Neuronal stem cell (in vitro differentiated cells): Measurements from ENCODE around the gene FOXI1.

Source experiments
- DNase-seq: peaks from one replicate; pipeline ENCODE4 v3.0.0-alpha.2; 2013; ENCODE audit warnings: low spot score
- H2AFZ ChIP-seq: one replicate; pipeline ENCODE4 v1.6.1; 2013; ENCODE audit warnings: mild to moderate bottlenecking, low read length, inconsistent platforms
- H2AK5ac ChIP-seq: 2 replicates; pipeline ENCODE4 v1.6.1; 2013; ENCODE audit warnings: low read depth, mild to moderate bottlenecking, inconsistent platforms, low read length, moderate library complexity, mixed read lengths
- H2BK120ac ChIP-seq: 2 replicates; pipeline ENCODE4 v1.6.1; 2013; ENCODE audit warnings: low read depth, mild to moderate bottlenecking, inconsistent platforms, low read length, moderate library complexity, mixed read lengths
- H2BK12ac ChIP-seq: one replicate; pipeline ENCODE4 v1.6.1; 2013; ENCODE audit warnings: low read length, inconsistent platforms
- H2BK15ac ChIP-seq: 2 replicates; pipeline ENCODE4 v1.6.1; 2013; ENCODE audit warnings: mild to moderate bottlenecking, low read length, inconsistent platforms, mixed read lengths
- H2BK5ac ChIP-seq: one replicate; pipeline ENCODE4 v1.6.1; 2013; ENCODE audit warnings: inconsistent platforms, mild to moderate bottlenecking, low read length, moderate library complexity
- H3K14ac ChIP-seq: one replicate; pipeline ENCODE4 v1.6.1; 2013; ENCODE audit warnings: low read length, inconsistent platforms
- H3K18ac ChIP-seq: 2 replicates; pipeline ENCODE4 v1.6.1; 2013; ENCODE audit warnings: low read length, inconsistent platforms
- H3K23ac ChIP-seq: 2 replicates; pipeline ENCODE4 v1.6.1; 2013; ENCODE audit warnings: low read depth, mild to moderate bottlenecking, mixed read lengths, low read length, inconsistent platforms; ENCODE audit not compliant: poor library complexity
- H3K27ac ChIP-seq: replicated peaks from 3 replicates; pipeline ENCODE4 v1.5.1; 2013; ENCODE audit warnings: low read length, inconsistent platforms
- H3K27me3 ChIP-seq, 3 experiments: 2 replicates each; pipeline ENCODE4 v1.6.1; 2013; ENCODE audit warnings: low read length in 3 of 3, mild to moderate bottlenecking in 2 of 3, inconsistent platforms in 1 of 3, low read depth in 1 of 3, mixed read lengths in 1 of 3, moderate library complexity in 1 of 3; ENCODE audit not compliant: control insufficient read depth in 3 of 3, insufficient read depth in 3 of 3
- H3K36me3 ChIP-seq, 2 donors: replicated peaks in 1 of 2; 2 replicates each; pipeline ENCODE4 v1.6.1; 2013; ENCODE audit warnings: low read length in 2 of 2; ENCODE audit not compliant: control insufficient read depth in 2 of 2, insufficient read depth in 2 of 2
- H3K4ac ChIP-seq: 2 replicates; pipeline ENCODE4 v1.6.1; 2013; ENCODE audit warnings: inconsistent platforms, mild to moderate bottlenecking, low read length, moderate library complexity
- H3K4me1 ChIP-seq, 2 donors: 1 replicate in 1 of 2; 2 replicates in 1 of 2; pipeline ENCODE4 v1.6.1; 2013; ENCODE audit warnings: low read length in 2 of 2, low read depth in 1 of 2; ENCODE audit not compliant: control insufficient read depth in 2 of 2, insufficient read depth in 1 of 2
- H3K4me2 ChIP-seq: one replicate; pipeline ENCODE4 v1.6.1; 2013; ENCODE audit warnings: mild to moderate bottlenecking, low read length, inconsistent platforms; ENCODE audit not compliant: insufficient read depth, poor library complexity, severe bottlenecking
- H3K4me3 ChIP-seq, 2 donors: 2 replicates each; pipeline ENCODE4 v1.5.1; 2013; ENCODE audit warnings: low read length in 2 of 2, mild to moderate bottlenecking in 2 of 2, inconsistent platforms in 1 of 2, moderate library complexity in 1 of 2
- H3K79me1 ChIP-seq: one replicate; pipeline ENCODE4 v1.6.1; 2013; ENCODE audit warnings: low read depth, mild to moderate bottlenecking, inconsistent platforms, low read length, moderate library complexity
- H3K9ac ChIP-seq: one replicate; pipeline ENCODE4 v1.6.1; 2013; ENCODE audit warnings: mild to moderate bottlenecking, low read depth, low read length, inconsistent platforms; ENCODE audit not compliant: poor library complexity
- H3K9me3 ChIP-seq, 2 donors: replicated peaks in 1 of 2; 2 replicates each; pipeline versions ENCODE3 to v1.6.1; 2013; ENCODE audit warnings: low read length in 2 of 2, mild to moderate bottlenecking in 2 of 2, inconsistent platforms in 1 of 2, low read depth in 1 of 2, mixed read lengths in 1 of 2, moderate library complexity in 1 of 2; ENCODE audit not compliant: control insufficient read depth in 2 of 2, insufficient read depth in 1 of 2
- H4K8ac ChIP-seq: one replicate; pipeline ENCODE4 v1.6.1; 2013; ENCODE audit warnings: low read depth, mild to moderate bottlenecking, inconsistent platforms, low read length, moderate library complexity
- H4K91ac ChIP-seq: one replicate; pipeline ENCODE4 v1.6.1; 2013; ENCODE audit warnings: low read length, low read depth, mild to moderate bottlenecking, inconsistent platforms; ENCODE audit not compliant: poor library complexity
- WGBS, 2 donors: extraction: QIAGEN DNeasy Blood & Tissue Kit; methylation state at CpG; one replicate each; pipeline ENCODE4 v1.1.7; 2013; ENCODE audit warnings: missing lambda C conversion rate in 2 of 2, mixed read lengths in 1 of 2; ENCODE audit not compliant: insufficient read length in 2 of 2, insufficient replicate concordance in 1 of 2; ENCODE audit errors: extremely low coverage in 2 of 2; 5-methylcytosine and 5-hydroxymethylcytosine counted together

Gene FOXI1

GRCh38 chr5:170149206-170149515 lies 43.5 kb downstream of the FOXI1 start:
- Histone ChIP-seq H4K8ac (no peak overlapping the region), H3K4me3 (no peak overlapping the region), H2AFZ (no peak overlapping the region), H2BK12ac (no peak overlapping the region), H3K4ac (no peak overlapping the region), H4K91ac (no peak overlapping the region), H3K27ac (no peak overlapping the region), H3K27me3 (no peaks in the 10 kb centered on the region), H3K9ac (no peak overlapping the region), H3K23ac (no peak overlapping the region), H3K36me3 (no peaks in the 10 kb centered on the region), H3K4me2 (no peak overlapping the region), H3K4me1 (peaks cover 0 to 6% of the 10 kb centered on the region in 2 donors), H2AK5ac (no peak overlapping the region), H3K18ac (no peak overlapping the region), H2BK120ac (no peak overlapping the region), H3K79me1 (no peaks in the 10 kb centered on the region), H3K9me3 (no peaks in the 10 kb centered on the region), H2BK15ac (no peak overlapping the region), H2BK5ac (no peak overlapping the region), H3K14ac (no peak overlapping the region)
- WGBS, 2 donors: no CpG with 5 or more reads among the region's 7 CpGs
- DNase-seq: no peak

- Histone ChIP-seq H2AFZ (no peak overlapping the region), H3K4me2 (no peak overlapping the region), H2AK5ac (no peak overlapping the region), H3K27me3 (no peaks in the 10 kb centered on the region), H3K9ac (no peak overlapping the region), H2BK120ac (no peak overlapping the region), H3K23ac (no peak overlapping the region), H4K8ac (no peak overlapping the region), H3K4me1 (peaks cover 0 to 10% of the 10 kb centered on the region in 2 donors), H2BK15ac (no peak overlapping the region), H3K4ac (no peak overlapping the region), H4K91ac (no peak overlapping the region), H3K18ac (no peak overlapping the region), H3K4me3 (no peak overlapping the region), H3K79me1 (no peaks in the 10 kb centered on the region), H3K14ac (no peak overlapping the region), H3K27ac (no peak overlapping the region), H3K9me3 (no peaks in the 10 kb centered on the region), H3K36me3 (no peaks in the 10 kb centered on the region), H2BK12ac (no peak overlapping the region), H2BK5ac (no peak overlapping the region)
- no peak for DNase-seq
- WGBS, 2 donors: no CpG with 5 or more reads among the region's 5 CpGs
Measured at GRCh38 chr5:170150713-170151096, 45.0 kb downstream of the FOXI1 start.

- Histone ChIP-seq H3K18ac (no peak overlapping the region), H3K4me2 (no peak overlapping the region), H2BK15ac (no peak overlapping the region), H3K4me3 (no peak overlapping the region), H2AK5ac (no peak overlapping the region), H3K23ac (no peak overlapping the region), H3K79me1 (no peaks in the 10 kb centered on the region), H4K91ac (no peak overlapping the region), H3K36me3 (no peaks in the 10 kb centered on the region), H3K9me3 (no peaks in the 10 kb centered on the region), H3K27me3 (no peaks in the 10 kb centered on the region), H2BK120ac (no peak overlapping the region), H4K8ac (no peak overlapping the region), H3K4me1 (peaks cover 0 to 10% of the 10 kb centered on the region in 2 donors), H3K4ac (no peak overlapping the region), H3K14ac (no peak overlapping the region), H2BK5ac (no peak overlapping the region), H2AFZ (no peak overlapping the region), H2BK12ac (no peak overlapping the region), H3K9ac (no peak overlapping the region), H3K27ac (no peak overlapping the region)
- no peak for DNase-seq
- no CpG with 5 or more reads among the region's 7 CpGs for WGBS, 2 donors
Measured at GRCh38 chr5:170151097-170151831, 45.6 kb downstream of the FOXI1 start.

- DNase-seq: no peak
- Histone ChIP-seq H3K36me3 (no peaks in the 10 kb centered on the region), H2BK12ac (no peak overlapping the region), H4K8ac (no peak overlapping the region), H2BK5ac (no peak overlapping the region), H3K18ac (peak overlapping the region; percentile 42), H3K4me3 (no peak overlapping the region), H3K79me1 (no peaks in the 10 kb centered on the region), H3K14ac (no peak overlapping the region), H3K23ac (no peak overlapping the region), H2AK5ac (no peak overlapping the region), H3K4me1 (peaks cover 0 to 10% of the 10 kb centered on the region in 2 donors), H3K9ac (no peak overlapping the region), H3K27me3 (no peaks in the 10 kb centered on the region), H4K91ac (no peak overlapping the region), H2BK15ac (no peak overlapping the region), H2BK120ac (no peak overlapping the region), H3K9me3 (no peaks in the 10 kb centered on the region), H3K27ac (no peak overlapping the region), H3K4me2 (no peak overlapping the region), H3K4ac (peak overlapping the region; percentile 38), H2AFZ (no peak overlapping the region)
- no CpG with 5 or more reads among the region's 3 CpGs for WGBS, 2 donors
Measured at GRCh38 chr5:170152767-170153166, 47.1 kb downstream of the FOXI1 start.
